ENCODE results near the gene PHF1. TPM values are rescaled to one million over a fixed set of nuclear protein-coding genes. Genes with fewer than 3 reads are reported as not detected.

Gene PHF1
- total and polyA plus RNA-seq, 2 of the 13 experiments (the other 11 are each of a cell fraction or from before 2014, with no cell fraction given) = 25.4 to 61.9 TPM

GRCh38 chr6:33417903-33418689 is 7.3 kb downstream of the PHF1 start, which contains the start of gene CUTA (continued):
- no peak for TF ChIP-seq ZNF30 (CRISPR knock-in tag; IDR thresholded peaks at IDR 0.05)
- TF ChIP-seq DNMT3B (CRISPR knock-in tag; conservative IDR thresholded peaks at IDR 0.05) = no peak; the same call in 1 of the 2 replicates
- TF ChIP-seq ZNF615 (CRISPR knock-in tag; IDR thresholded peaks at IDR 0.05; ENCODE audit: borderline replicate concordance) = no peak
- TF ChIP-seq ZNF660 (CRISPR knock-in tag; IDR thresholded peaks at IDR 0.05; ENCODE audit: borderline replicate concordance, low read depth) = peak; percentile 24; the same call in 1 of the 2 replicates
- no peak for TF ChIP-seq ZNF652 (CRISPR knock-in tag; IDR thresholded peaks at IDR 0.05; ENCODE audit: borderline replicate concordance, low read depth)
- peak; percentile 17; the same call in 1 of the 2 replicates for TF ChIP-seq JUND (CRISPR knock-in tag; IDR thresholded peaks at IDR 0.05)
- TF ChIP-seq MLXIP (CRISPR knock-in tag; IDR thresholded peaks at IDR 0.05; ENCODE audit: borderline replicate concordance) = 0 out of 2 replicates have a peak, but pooled peaks have one; percentile 26
- 0 out of 2 replicates have a peak, but pooled peaks have one; percentile 50 for TF ChIP-seq ZSCAN29 (CRISPR knock-in tag; conservative IDR thresholded peaks at IDR 0.05)
- TF ChIP-seq ATF4 (CRISPR knock-in tag; IDR thresholded peaks at IDR 0.05) = peak in 1 of 2 experiments; percentile 84; a peak in 2 of 4 replicates
- TF ChIP-seq ZNF567 (CRISPR knock-in tag; IDR thresholded peaks at IDR 0.05; ENCODE audit: borderline replicate concordance) = peak; percentile 99
- no peak for TF ChIP-seq GTF2F1 (IDR thresholded peaks at IDR 0.05; ENCODE audit: low read length)
- TF ChIP-seq, protein P1, sequence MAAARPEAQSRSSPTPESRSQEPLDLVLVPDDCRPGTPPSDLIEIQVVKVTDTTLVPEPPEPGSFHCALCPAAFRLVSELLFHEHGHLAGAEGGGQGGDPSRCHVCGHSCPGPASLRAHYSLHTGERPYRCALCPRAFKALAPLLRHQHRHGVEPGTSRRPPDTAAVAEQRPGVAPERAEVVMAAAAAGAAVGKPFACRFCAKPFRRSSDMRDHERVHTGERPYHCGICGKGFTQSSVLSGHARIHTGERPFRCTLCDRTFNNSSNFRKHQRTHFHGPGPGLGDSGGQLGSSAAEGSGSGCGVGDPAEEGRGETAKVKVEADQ (CRISPR knock-in tag; IDR thresholded peaks at IDR 0.05; ENCODE audit: borderline replicate concordance) = no peak
- TF ChIP-seq ZNF773 (CRISPR knock-in tag; IDR thresholded peaks at IDR 0.05; ENCODE audit: borderline replicate concordance) = no peak
- peak; percentile 84 for TF ChIP-seq HNF1B (CRISPR knock-in tag; IDR thresholded peaks at IDR 0.05)
- TF ChIP-seq SOX6 (IDR thresholded peaks at IDR 0.05) = no peak
- peak; percentile 75 for TF ChIP-seq SOX6 (CRISPR knock-in tag; IDR thresholded peaks at IDR 0.05)
- peak; percentile 68 for TF ChIP-seq MIER3 (CRISPR knock-in tag; IDR thresholded peaks at IDR 0.05; ENCODE audit: borderline replicate concordance)
- TF ChIP-seq MYNN (CRISPR knock-in tag; IDR thresholded peaks at IDR 0.05; ENCODE audit: low read depth) = no peak
- no peak for TF ChIP-seq TBP (CRISPR knock-in tag; IDR thresholded peaks at IDR 0.05)
- no peak; the same call in 1 of the 2 replicates for TF ChIP-seq ARHGAP35 (CRISPR knock-in tag; IDR thresholded peaks at IDR 0.05; ENCODE audit: borderline replicate concordance)
- TF ChIP-seq, protein P2, sequence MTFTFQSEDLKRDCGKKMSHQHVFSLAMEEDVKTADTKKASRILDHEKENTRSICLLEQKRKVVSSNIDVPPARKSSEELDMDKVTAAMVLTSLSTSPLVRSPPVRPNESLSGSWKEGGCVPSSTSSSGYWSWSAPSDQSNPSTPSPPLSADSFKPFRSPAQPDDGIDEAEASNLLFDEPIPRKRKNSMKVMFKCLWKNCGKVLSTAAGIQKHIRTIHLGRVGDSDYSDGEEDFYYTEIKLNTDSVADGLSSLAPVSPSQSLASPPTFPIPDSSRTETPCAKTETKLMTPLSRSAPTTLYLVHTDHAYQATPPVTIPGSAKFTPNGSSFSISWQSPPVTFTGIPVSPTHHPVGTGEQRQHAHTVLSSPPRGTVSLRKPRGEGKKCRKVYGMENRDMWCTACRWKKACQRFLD (CRISPR knock-in tag; IDR thresholded peaks at IDR 0.05; ENCODE audit: borderline replicate concordance) = peak; percentile 89
